T47D (cell line): ENCODE measurements around the gene C9orf40.

Experiments
- DNase-seq, 2 experiments: peaks; one replicate each; pipeline versions ENCODE4 v3.0.0 to v3.0.0-alpha.2; 2011 to 2012; ENCODE audit warnings: low read depth in 1 of 2, low spot score in 1 of 2
- JUND ChIP-seq: IDR thresholded peaks from 2 replicates; pipeline ENCODE4 v1.6.1; 2012; ENCODE audit warnings: low read depth
- in situ Hi-C: cut with HindIII; loops from 2 replicates; pipeline ENCODE4 v1.10.0; 2016; ENCODE audit warnings: low sequenced_read_pairs, low pct_unique_long_range_greater_than_20kb

Gene C9orf40, protein sequence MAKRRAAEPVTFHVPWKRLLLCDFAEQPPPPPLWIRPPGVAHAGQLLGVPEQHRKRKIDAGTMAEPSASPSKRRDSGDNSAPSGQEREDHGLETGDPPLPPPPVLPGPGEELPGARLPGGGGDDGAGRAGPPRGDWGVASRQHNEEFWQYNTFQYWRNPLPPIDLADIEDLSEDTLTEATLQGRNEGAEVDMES

DNA sequence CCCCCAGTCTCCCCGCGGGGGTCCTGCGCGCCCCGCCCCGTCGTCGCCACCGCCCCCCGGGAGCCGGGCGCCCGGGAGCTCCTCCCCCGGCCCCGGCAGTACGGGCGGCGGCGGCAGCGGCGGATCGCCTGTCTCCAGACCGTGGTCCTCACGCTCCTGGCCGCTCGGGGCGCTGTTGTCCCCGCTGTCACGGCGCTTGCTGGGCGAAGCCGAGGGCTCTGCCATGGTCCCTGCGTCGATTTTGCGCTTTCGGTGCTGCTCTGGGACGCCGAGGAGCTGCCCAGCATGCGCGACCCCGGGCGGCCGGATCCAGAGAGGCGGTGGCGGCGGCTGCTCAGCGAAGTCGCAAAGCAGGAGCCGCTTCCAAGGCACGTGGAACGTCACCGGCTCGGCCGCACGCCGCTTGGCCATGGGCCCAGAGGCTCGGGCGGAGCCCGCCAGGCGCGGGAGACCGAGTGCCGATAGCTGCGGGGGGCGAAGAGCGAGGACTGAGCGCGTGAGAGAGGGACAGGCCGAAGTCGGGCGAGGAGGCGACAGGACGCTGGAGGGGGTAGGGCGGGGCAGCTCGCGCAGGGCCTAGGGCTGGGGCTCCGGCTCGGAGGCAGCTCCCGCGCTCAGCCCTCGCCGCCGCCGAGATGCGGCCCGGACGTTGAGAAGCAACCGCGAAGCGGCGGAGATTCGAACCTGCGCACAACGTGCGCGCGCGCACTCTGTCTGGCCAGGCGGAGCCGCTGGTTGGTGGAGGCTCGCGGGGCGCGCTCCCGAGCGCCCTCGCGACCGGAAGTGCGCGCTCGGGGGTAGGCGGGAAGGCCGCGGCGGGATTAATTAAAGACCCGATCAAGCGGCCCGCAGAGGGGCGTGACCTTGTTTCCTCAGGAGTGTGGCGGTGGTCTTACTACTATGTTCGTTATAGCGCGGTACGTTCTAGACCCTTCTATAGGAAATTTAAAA lies at the start of gene C9orf40:
C9orf40 (minus strand) TSS at position 712 of the 951 bp plus-strand sequence; CDS start at position 411, 301 bp downstream.
- no peak for TF ChIP-seq JUND
- in situ Hi-C loops: no loop called here
- peak; percentile 76 to 92 for DNase-seq

DNA sequence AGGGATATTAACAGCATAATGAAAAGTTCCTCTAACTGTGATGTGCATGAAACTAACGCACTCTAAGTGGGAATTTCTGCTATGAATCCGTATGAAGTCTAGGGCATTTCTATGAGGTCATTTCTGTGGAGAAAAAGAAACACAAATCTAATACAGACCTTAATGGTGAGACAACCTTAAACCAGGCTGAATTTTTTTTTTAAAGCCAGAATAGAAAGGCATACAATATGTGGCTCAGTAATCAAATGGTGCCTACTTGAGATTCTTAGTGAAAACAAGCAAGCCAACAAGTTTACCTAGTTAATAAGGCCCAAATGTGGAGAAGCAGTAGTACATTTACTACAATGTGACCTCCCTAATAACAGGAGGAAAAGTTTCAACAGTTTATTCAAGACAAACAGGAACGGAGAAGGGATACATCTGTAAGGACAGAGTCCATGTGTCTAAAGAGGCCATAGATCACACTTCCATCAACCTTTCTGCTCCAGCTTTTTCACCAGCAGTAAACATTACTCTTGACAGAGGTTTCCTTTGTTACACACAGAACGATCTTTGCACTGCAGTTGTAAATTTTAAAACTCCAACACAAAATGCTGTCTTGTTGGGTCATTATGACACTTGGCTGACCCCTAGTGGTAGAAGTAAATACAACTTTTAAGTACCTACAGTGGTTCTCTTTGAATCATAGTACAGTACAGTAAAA lies 49.2 kb upstream of the C9orf40 start:
- TF ChIP-seq JUND: no peak
- DNase-seq: peak; percentile 36 to 89
- in situ Hi-C loops: no loop called here

DNA sequence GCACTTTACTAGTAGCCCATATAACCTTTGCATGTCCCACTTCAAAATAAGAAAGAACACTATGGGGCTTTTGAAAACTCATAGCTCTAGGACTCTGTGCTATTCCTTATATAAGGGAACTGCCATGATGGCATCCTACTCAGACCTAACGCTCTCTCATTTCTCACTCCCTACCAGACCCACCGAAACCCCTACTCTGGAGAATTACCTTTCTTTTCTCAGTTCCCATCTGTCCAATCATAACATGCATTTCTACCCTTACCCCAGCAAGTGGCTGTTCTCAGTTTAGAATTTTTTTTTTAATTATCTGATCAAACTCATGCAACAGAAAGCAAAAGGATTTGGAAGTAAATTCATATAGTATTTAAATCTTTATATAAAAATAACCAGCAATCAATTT lies 48.1 kb upstream of the C9orf40 start:
- TF ChIP-seq JUND: no peak

DNA sequence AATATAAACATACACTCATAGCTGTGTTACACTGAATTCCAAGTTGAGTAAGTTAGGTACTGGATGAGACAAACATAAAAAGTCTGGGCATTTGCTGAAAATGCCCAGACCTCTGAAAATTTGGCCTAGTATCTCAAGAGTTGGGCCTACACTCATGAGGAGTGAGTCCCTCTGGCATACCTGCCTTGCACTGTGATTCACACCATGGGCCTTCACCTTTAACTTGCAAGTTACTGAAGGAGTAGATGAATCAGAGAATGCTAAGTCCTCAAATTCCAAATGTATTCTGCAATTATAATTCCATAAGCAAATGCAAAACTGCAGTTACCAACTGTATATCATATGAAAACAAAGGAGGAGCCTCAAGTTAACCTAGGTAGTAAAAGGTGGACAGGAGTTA lies 32.3 kb upstream of the C9orf40 start:
- in situ Hi-C loops: no loop called here
- no peak for DNase-seq
- TF ChIP-seq JUND: no peak

More for the DNA sequence above, 48.1 kb upstream of the C9orf40 start:
- in situ Hi-C loops: no loop called here
- DNase-seq: no peak

DNA sequence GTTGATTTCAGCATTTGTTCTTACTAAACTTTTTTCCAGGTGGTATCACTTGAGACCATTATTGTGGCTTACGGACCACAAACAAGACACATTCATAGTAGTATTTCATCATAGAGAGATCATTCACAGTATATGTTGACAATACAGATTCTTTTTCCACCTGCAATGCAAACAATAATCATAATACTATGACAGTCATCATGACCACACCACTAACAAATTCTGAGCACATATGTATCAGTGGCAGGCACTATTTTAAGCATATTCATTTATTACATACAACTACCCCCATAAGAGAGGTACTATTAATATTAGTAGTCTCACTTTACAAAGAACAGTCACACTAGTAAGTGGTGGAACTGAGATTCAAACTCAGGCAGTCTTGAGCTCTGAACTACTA lies 31.0 kb upstream of the C9orf40 start:
- TF ChIP-seq JUND: no peak
- in situ Hi-C loops: no loop called here
- no peak for DNase-seq

DNA sequence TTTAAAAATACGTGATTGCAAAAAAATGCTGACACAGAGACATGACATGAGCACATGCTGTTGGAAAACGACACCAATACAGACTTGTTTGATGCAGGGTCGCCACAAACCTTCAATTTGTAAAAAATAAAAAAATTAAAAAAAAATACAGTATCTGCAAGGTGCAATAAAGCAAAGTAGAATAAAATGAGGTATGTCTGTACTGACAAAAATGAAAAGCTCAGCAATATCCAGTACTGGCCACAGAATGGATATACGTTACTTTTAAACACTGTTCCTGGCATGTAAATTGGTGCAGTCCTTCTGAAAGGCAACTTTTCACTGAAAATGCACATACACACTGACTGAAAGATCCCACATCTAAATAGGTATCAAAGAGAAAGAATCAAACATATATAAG lies 27.1 kb upstream of the C9orf40 start:
- in situ Hi-C loops: no loop called here
- TF ChIP-seq JUND: no peak

DNA sequence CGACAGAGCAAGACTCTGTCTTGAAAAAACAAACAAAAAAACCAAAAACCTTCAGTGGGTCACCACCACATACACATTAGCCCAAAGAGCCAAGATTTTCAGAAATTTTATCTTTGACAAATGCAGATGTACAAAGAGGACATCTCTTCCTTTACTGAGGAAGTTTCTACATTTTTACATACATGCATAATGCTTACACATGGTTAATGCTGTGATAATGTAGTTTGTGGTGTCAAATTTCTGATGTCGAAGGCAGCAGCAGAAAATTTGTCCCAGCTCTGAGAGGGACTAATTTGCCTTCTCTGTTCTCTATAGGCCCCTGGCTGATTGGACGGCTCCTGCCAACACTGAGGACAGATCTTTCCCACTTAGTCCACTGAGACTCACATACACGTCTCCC lies 24.6 kb upstream of the C9orf40 start:
- TF ChIP-seq JUND: no peak
- in situ Hi-C loops: no loop called here
- no peak for DNase-seq

More for the DNA sequence above, 27.1 kb upstream of the C9orf40 start:
- no peak for DNase-seq

DNA sequence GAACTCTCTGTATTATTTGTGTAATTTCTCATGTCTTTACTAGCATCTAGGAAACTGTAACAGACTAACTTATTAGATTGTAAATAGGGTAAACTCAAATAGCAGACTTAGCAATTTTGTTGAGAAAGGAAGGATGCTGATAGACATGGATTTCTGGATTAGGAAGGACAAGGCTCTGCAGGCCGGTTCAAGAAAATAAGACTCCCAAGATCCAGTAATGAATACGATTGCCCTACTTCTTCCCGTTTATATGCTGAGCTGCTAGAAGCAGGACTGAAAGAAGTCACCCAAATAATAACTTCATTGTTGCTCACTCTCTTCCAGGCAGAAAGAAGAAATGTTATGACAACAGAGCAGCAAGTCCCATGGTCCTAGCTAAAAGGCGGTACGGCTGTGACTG lies 22.8 kb upstream of the C9orf40 start:
- DNase-seq: no peak
- in situ Hi-C loops: no loop called here
- TF ChIP-seq JUND: no peak

DNA sequence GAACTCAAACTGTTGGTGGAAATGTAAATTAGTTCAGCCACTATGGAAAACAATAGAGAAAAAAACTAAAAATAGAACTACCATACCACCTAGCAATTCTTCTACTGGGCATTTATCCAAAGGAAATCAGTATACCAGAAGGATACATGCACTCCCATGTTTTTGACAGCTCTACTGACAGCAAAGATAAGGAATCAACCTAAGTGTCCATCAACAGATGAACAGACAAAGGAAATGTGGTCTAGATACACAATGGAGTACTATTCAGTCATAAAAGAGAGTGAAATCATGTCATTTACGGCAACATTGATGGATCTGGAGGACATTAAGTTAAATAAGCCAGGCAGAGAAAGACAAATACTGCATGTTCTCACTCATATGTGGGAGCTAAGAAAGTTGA lies 21.8 kb upstream of the C9orf40 start:
- DNase-seq: no peak
- in situ Hi-C loops: no loop called here
- TF ChIP-seq JUND: no peak

DNA sequence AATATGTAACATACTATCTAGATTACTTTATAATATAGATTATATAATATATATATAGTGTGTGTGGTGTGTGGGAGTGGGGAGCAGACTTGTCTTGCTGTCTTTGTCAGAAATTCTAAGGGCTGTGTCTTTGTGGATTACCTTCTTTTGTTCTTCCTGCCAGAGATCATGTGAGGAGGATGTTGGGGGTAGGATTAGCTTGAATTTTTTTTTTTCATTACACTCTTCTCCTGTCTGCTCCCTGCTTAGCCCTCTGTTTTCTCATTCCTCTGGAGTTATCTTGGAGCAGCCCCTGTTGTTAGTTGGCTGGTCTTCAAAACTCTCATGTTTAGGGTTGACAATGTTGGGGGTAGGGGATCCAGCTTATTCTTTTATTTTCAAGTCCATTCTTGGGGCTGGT lies 21.0 kb upstream of the C9orf40 start:
- TF ChIP-seq JUND: no peak
- DNase-seq: no peak
- in situ Hi-C loops: no loop called here

DNA sequence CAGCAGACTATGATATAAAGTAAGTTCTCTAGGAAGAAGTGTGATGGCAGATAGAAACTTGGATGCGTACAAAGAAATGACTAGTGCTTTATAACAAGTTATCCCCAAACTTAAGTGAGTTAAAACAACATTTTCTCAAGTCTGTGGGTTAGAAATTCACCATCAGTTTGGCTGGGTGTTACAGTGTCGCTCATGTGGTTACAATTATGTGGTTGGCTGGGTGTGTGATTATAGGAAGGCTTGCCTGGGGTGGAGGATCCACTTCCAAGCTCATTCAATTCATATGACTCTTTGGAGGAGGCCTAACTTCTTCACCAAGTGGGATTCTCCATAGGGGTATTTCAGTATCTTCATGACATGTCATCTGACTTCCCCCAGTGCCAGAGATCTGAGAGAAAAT lies 10.3 kb upstream of the C9orf40 start:
- in situ Hi-C loops: no loop called here
- TF ChIP-seq JUND: no peak
- DNase-seq: no peak

DNA sequence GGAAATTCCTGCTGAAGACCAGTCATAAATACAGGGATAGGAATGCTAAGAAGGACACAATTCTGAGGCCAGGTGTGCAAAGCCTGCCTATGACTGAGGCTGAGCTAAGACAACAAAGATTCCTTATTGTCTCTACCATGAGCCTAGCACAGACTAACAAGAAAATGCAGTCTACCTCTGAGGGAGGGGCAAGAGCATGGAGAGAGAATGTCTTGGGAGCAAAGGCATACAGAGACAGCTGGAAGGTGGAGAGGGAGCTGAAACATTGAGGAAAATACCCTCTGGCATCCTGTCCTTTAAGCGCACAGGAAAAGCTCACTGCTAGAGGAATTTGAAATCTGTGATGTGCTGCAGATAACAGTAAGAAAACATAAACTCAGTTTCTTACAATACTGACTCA lies 8.8 kb upstream of the C9orf40 start:
- in situ Hi-C loops: no loop called here
- no peak for TF ChIP-seq JUND

DNA sequence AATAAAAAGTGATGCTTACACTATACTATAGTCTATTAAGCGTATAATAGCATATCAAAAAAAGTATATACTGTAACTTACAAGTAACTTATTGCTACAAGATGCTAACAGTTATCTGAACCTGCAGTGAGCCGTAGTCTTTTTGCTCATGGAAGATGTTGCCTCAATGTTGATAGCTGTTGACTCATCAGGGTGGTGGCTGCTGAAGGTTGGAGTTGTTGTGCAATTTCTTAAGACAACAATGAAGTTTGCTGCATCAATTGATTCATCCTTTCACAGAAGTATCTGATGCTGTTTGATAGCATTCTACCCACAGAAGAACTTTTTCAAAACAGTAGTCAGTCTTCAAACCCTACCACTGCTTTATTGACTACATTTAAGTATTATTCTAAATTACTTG lies 7.8 kb upstream of the C9orf40 start:
- TF ChIP-seq JUND: no peak
- DNase-seq: no peak
- in situ Hi-C loops: no loop called here

More for the DNA sequence above, 8.8 kb upstream of the C9orf40 start:
- peak; percentile 9 to 46 for DNase-seq
